ENCODE measurements around the gene HMGA1. TPM values are rescaled to one million over a fixed set of nuclear protein-coding genes. Genes with fewer than 3 reads are reported as not detected.
A peak's percentile ranks its signal among the peaks of the same experiment; 100 is the strongest.

The HMGA1 gene
- total RNA-seq, 4 donors from 2014 or later: 23.2 to 112 (median 63.2) TPM

- Histone ChIP-seq H3K36me3 (no peaks in the 10 kb centered on the region), H3K27me3 (no peaks in the 10 kb centered on the region), H3K4me1 (peaks cover 0 to 33% (median 26%) of the 10 kb centered on the region in 4 donors), H3K27ac (peak overlapping the region; percentile 96 to 99 (median 98)), H3K4me3 (peak overlapping the region in 3 of 4 donors; percentile 75 to 92 (median 80)), H3K9me3 (no peaks in the 10 kb centered on the region)
- in situ Hi-C loops (cut with MboI; ENCODE audit: low pct_ligation_motif_present in 1 of 4, low pct_unique_long_range_greater_than_20kb in 1 of 4, low sequenced_read_pairs in 3 of 4): no loop called here
- TF ChIP-seq, protein P1, sequence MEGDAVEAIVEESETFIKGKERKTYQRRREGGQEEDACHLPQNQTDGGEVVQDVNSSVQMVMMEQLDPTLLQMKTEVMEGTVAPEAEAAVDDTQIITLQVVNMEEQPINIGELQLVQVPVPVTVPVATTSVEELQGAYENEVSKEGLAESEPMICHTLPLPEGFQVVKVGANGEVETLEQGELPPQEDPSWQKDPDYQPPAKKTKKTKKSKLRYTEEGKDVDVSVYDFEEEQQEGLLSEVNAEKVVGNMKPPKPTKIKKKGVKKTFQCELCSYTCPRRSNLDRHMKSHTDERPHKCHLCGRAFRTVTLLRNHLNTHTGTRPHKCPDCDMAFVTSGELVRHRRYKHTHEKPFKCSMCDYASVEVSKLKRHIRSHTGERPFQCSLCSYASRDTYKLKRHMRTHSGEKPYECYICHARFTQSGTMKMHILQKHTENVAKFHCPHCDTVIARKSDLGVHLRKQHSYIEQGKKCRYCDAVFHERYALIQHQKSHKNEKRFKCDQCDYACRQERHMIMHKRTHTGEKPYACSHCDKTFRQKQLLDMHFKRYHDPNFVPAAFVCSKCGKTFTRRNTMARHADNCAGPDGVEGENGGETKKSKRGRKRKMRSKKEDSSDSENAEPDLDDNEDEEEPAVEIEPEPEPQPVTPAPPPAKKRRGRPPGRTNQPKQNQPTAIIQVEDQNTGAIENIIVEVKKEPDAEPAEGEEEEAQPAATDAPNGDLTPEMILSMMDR (IDR thresholded peaks at IDR 0.05): no peak
- no peak for TF ChIP-seq EP300 (IDR thresholded peaks at IDR 0.05; ENCODE audit: low read depth)
- TF ChIP-seq POLR2A (IDR thresholded peaks at IDR 0.05): peak; percentile 1
- peak in 1 of 3 donors; percentile 41 for TF ChIP-seq POLR2AphosphoS5 (IDR thresholded peaks at IDR 0.05)
- intact Hi-C loops (cut with DNase I; ENCODE audit: low total_unique reads): loop anchor here (5.0 kb wide), 1 partner anchor 1393 kb away; the partner anchor contains the start of gene PSMB8
- DNase-seq: peak; percentile 70
- 6% methylated on average over 39 of the region's 75 CpGs; no CpG with 5 or more reads in 1 of the 2 donors for WGBS, 2 donors (ENCODE audit: low coverage in 1 of 2)
Measured at GRCh38 chr6:34235307-34236130, 1.2 kb upstream of the HMGA1 start.

DNA sequence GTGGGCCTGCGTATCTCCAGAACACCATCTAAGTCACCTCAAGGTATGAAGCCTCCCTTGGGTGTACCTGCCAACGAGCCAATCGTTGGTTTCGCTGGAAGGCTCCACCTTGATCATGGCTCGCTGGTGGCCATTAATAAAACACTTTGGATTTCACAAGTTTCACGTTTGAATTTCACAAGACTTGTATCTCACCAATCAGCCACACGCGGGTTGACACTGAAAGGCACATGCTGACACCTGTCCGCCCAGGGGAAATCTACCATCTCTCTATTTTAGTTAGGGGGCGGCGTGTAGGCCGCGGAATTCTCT is 586 bp upstream of the HMGA1 start:
- 13% methylated on average over 13 of the region's 13 CpGs; no CpG with 5 or more reads in 1 of the 2 donors for WGBS, 2 donors (ENCODE audit: low coverage in 1 of 2)
- H3K9me3 ChIP-seq: no peaks in the 10 kb centered on the region
- no peaks in the 10 kb centered on the region for H3K27me3 ChIP-seq
- H3K4me3 ChIP-seq: peak overlapping the region; percentile 75 to 92 (median 85)
- H3K27ac ChIP-seq: peak overlapping the region; percentile 96 to 99 (median 98)
- TF ChIP-seq, protein P1 (IDR thresholded peaks at IDR 0.05): no peak
- TF ChIP-seq POLR2AphosphoS5 (IDR thresholded peaks at IDR 0.05): peak in 1 of 3 donors; percentile 47
- in situ Hi-C loops (cut with MboI; ENCODE audit: low pct_ligation_motif_present in 1 of 4, low pct_unique_long_range_greater_than_20kb in 1 of 4, low sequenced_read_pairs in 3 of 4) (no loop called here), intact Hi-C loops (cut with DNase I; ENCODE audit: low total_unique reads) (loop anchor here (5.0 kb wide), 1 partner anchor 1394 kb away; the partner anchor contains the start of gene PSMB8)
- peaks cover 0 to 33% (median 26%) of the 10 kb centered on the region in 4 donors for H3K4me1 ChIP-seq
- H3K36me3 ChIP-seq: no peaks in the 10 kb centered on the region
- no peak for DNase-seq

GRCh38 chr6:34237316-34237721 is 646 bp downstream of the HMGA1 start:
- WGBS, 2 donors (ENCODE audit: low coverage in 1 of 2): no CpG with 5 or more reads among the region's 78 CpGs
- DNase-seq: no peak
- Histone ChIP-seq H3K27me3 (no peaks in the 10 kb centered on the region), H3K4me1 (peaks cover 0 to 33% (median 26%) of the 10 kb centered on the region in 4 donors), H3K36me3 (no peaks in the 10 kb centered on the region), H3K27ac (peak overlapping the region; percentile 96 to 99 (median 98)), H3K9me3 (no peaks in the 10 kb centered on the region), H3K4me3 (peak overlapping the region; percentile 75 to 92 (median 79))
- TF ChIP-seq POLR2AphosphoS5 (IDR thresholded peaks at IDR 0.05) (no peak), EP300 (IDR thresholded peaks at IDR 0.05; ENCODE audit: low read depth) (no peak), POLR2A (IDR thresholded peaks at IDR 0.05) (no peak)
- TF ChIP-seq, protein P1 (IDR thresholded peaks at IDR 0.05): no peak
- intact Hi-C loops (cut with DNase I; ENCODE audit: low total_unique reads) (loop anchor here (5.0 kb wide), 1 partner anchor 1395 kb away; the partner anchor contains the start of gene PSMB8), in situ Hi-C loops (cut with MboI; ENCODE audit: low pct_ligation_motif_present in 1 of 4, low pct_unique_long_range_greater_than_20kb in 1 of 4, low sequenced_read_pairs in 3 of 4) (no loop called here)

GRCh38 chr6:34237722-34238584 is 1.3 kb downstream of the HMGA1 start:
- 0 to 2% methylated on average over 8 to 55 of the region's 64 CpGs for WGBS, 2 donors (ENCODE audit: low coverage in 1 of 2)
- Histone ChIP-seq H3K27me3 (no peaks in the 10 kb centered on the region), H3K4me3 (peak overlapping the region; percentile 65 to 80 (median 74)), H3K4me1 (peaks cover 0 to 33% (median 26%) of the 10 kb centered on the region in 4 donors), H3K9me3 (no peaks in the 10 kb centered on the region), H3K27ac (peak overlapping the region; percentile 83 to 88 (median 87)), H3K36me3 (no peaks in the 10 kb centered on the region)
- in situ Hi-C loops (cut with MboI; ENCODE audit: low pct_ligation_motif_present in 1 of 4, low pct_unique_long_range_greater_than_20kb in 1 of 4, low sequenced_read_pairs in 3 of 4) (no loop called here), intact Hi-C loops (cut with DNase I; ENCODE audit: low total_unique reads) (loop anchor here (2.0 to 5.0 kb wide), 2 partner anchors 43 to 1396 kb away; partner anchors contain the start of gene PSMB8)
- no peak for TF ChIP-seq EP300 (IDR thresholded peaks at IDR 0.05; ENCODE audit: low read depth)
- TF ChIP-seq, protein P1 (IDR thresholded peaks at IDR 0.05): peak in 4 of 5 experiments; percentile 20 to 43 (median 29)
- TF ChIP-seq POLR2A (IDR thresholded peaks at IDR 0.05): no peak
- TF ChIP-seq POLR2AphosphoS5 (IDR thresholded peaks at IDR 0.05): peak in 1 of 3 donors; percentile 17
- DNase-seq: peak; percentile 68
